OCI-LY1 (cell line): ENCODE measurements around the gene MYLK4.

Source experiments
- H2AFZ ChIP-seq: fragments of 200-600 bp; sonication (generic), shearing (Covaris generic); 2 replicates; pipeline ENCODE4 v1.6.0; 2014; ENCODE audit warnings: antibody characterized with exemption, mild to moderate bottlenecking, low read length
- H3F3A ChIP-seq: fragments of 200-600 bp; sonication (generic), shearing (Covaris generic); 2 replicates; pipeline ENCODE4 v1.6.0; 2014; ENCODE audit warnings: mild to moderate bottlenecking, antibody characterized with exemption, low read length, moderate library complexity; ENCODE audit not compliant: insufficient read depth
- H3K27ac ChIP-seq: fragments of 200-600 bp; sonication (generic); 2 replicates; pipeline ENCODE4 v1.5.1; 2014; ENCODE audit warnings: low read length, mixed run types, mild to moderate bottlenecking, low read depth; ENCODE audit not compliant: poor library complexity, severe bottlenecking
- H3K27me3 ChIP-seq: fragments of 200-600 bp; sonication (generic); 2 replicates; pipeline ENCODE4 v1.6.0; 2014; ENCODE audit warnings: antibody characterized with exemption, mild to moderate bottlenecking, low read length, moderate library complexity; ENCODE audit not compliant: insufficient read depth
- H3K36me3 ChIP-seq: fragments of 200-600 bp; sonication (generic); 2 replicates; pipeline ENCODE4 v1.6.1; 2014; ENCODE audit warnings: mild to moderate bottlenecking, antibody characterized with exemption, low read length, moderate library complexity, mixed read lengths; ENCODE audit not compliant: insufficient read depth
- H3K4me1 ChIP-seq: fragments of 200-600 bp; sonication (generic); 2 replicates; pipeline ENCODE4 v1.5.1; 2014; ENCODE audit warnings: mild to moderate bottlenecking, low read length, moderate library complexity; ENCODE audit not compliant: insufficient read depth, severe bottlenecking
- H3K4me2 ChIP-seq: fragments of 200-600 bp; sonication (generic), shearing (Covaris generic); 2 replicates; pipeline ENCODE4 v1.6.1; 2014; ENCODE audit warnings: low read length
- H3K4me3 ChIP-seq: fragments of 200-600 bp; sonication (generic); 2 replicates; pipeline ENCODE4 v1.5.1; 2014; ENCODE audit warnings: low read length, low read depth, mild to moderate bottlenecking, mixed read lengths; ENCODE audit not compliant: poor library complexity, severe bottlenecking
- H3K79me2 ChIP-seq: fragments of 200-600 bp; shearing (Covaris generic); 2 replicates; pipeline ENCODE4 v1.6.1; 2016; ENCODE audit warnings: mixed run types, low read length, mixed read lengths; ENCODE audit not compliant: insufficient read depth
- H3K9ac ChIP-seq: fragments of 200-600 bp; sonication (generic), shearing (Covaris generic); 2 replicates; pipeline ENCODE4 v1.6.1; 2014; ENCODE audit warnings: mild to moderate bottlenecking, low read length, mixed read lengths
- H3K9me2 ChIP-seq: fragments of 200-600 bp; sonication (generic), shearing (Covaris generic); 2 replicates; pipeline ENCODE4 v1.6.1; 2014; ENCODE audit warnings: low read depth, mild to moderate bottlenecking, low read length, mixed read lengths
- H3K9me3 ChIP-seq: fragments of 200-600 bp; shearing (Covaris generic); 2 replicates; pipeline ENCODE4 v1.6.1; 2014; ENCODE audit warnings: low read length, mixed read lengths
- H4K20me1 ChIP-seq: fragments of 200-600 bp; sonication (generic), shearing (Covaris generic); 2 replicates; pipeline ENCODE4 v1.6.0; 2016; ENCODE audit warnings: mild to moderate bottlenecking, low read length; ENCODE audit not compliant: insufficient read depth
- CTCF ChIP-seq: fragments of 200-600 bp; sonication (generic), shearing (Covaris generic); IDR thresholded peaks from 2 replicates; pipeline ENCODE4 v1.5.1; 2017; ENCODE audit warnings: mild to moderate bottlenecking, antibody characterized with exemption, low read length, moderate library complexity, mixed read lengths
- EZH2 ChIP-seq: fragments of 200-600 bp; sonication (generic), shearing (Covaris generic); IDR thresholded peaks from 2 replicates; pipeline ENCODE4 v1.8.0; 2017; ENCODE audit warnings: borderline replicate concordance, mixed run types, mild to moderate bottlenecking, antibody characterized with exemption, low read length, moderate library complexity, mixed read lengths

MYLK4 gene

GRCh38 chr6:2714111-2714895, 36.4 kb downstream of the MYLK4 start:
- no peak overlapping the region for H2AFZ ChIP-seq
- H3K9ac ChIP-seq = no peak overlapping the region
- H3K4me2 ChIP-seq = no peak overlapping the region
- H3K36me3 ChIP-seq = no peaks in the 10 kb centered on the region
- peaks cover 11% of the 10 kb centered on the region for H3K9me3 ChIP-seq
- H4K20me1 ChIP-seq = no peaks in the 10 kb centered on the region
- no peaks in the 10 kb centered on the region for H3K27me3 ChIP-seq
- TF ChIP-seq EZH2 (no peak), CTCF (no peak)
- H3K4me1 ChIP-seq = no peaks in the 10 kb centered on the region
- no peaks in the 10 kb centered on the region for H3F3A ChIP-seq
- H3K27ac ChIP-seq = no peak overlapping the region
- H3K4me3 ChIP-seq = no peak overlapping the region
- H3K79me2 ChIP-seq = no peaks in the 10 kb centered on the region
- H3K9me2 ChIP-seq = no peaks in the 10 kb centered on the region

GRCh38 chr6:2713473-2714110, 37.1 kb downstream of the MYLK4 start:
- H3K9me3 ChIP-seq = peaks cover 11% of the 10 kb centered on the region
- no peaks in the 10 kb centered on the region for H3K36me3 ChIP-seq
- no peak overlapping the region for H3K4me2 ChIP-seq
- TF ChIP-seq CTCF = no peak
- no peak for TF ChIP-seq EZH2
- H3K79me2 ChIP-seq = no peaks in the 10 kb centered on the region
- no peak overlapping the region for H2AFZ ChIP-seq
- no peak overlapping the region for H3K27ac ChIP-seq
- H3K9me2 ChIP-seq = no peaks in the 10 kb centered on the region
- H3K4me1 ChIP-seq = no peaks in the 10 kb centered on the region
- no peaks in the 10 kb centered on the region for H3F3A ChIP-seq
- no peak overlapping the region for H3K9ac ChIP-seq
- no peaks in the 10 kb centered on the region for H4K20me1 ChIP-seq
- H3K4me3 ChIP-seq = no peak overlapping the region
- H3K27me3 ChIP-seq = no peaks in the 10 kb centered on the region

- H3K4me2 ChIP-seq = no peak overlapping the region
- peaks cover 11% of the 10 kb centered on the region for H3K9me3 ChIP-seq
- TF ChIP-seq EZH2 (no peak), CTCF (no peak)
- H2AFZ ChIP-seq = no peak overlapping the region
- no peak overlapping the region for H3K27ac ChIP-seq
- no peaks in the 10 kb centered on the region for H3K9me2 ChIP-seq
- no peaks in the 10 kb centered on the region for H4K20me1 ChIP-seq
- H3K4me1 ChIP-seq = no peaks in the 10 kb centered on the region
- no peaks in the 10 kb centered on the region for H3K27me3 ChIP-seq
- no peaks in the 10 kb centered on the region for H3K36me3 ChIP-seq
- no peak overlapping the region for H3K9ac ChIP-seq
- H3K4me3 ChIP-seq = no peak overlapping the region
- H3K79me2 ChIP-seq = no peaks in the 10 kb centered on the region
- H3F3A ChIP-seq = no peaks in the 10 kb centered on the region
These were observed 38.6 kb downstream of the MYLK4 start for GRCh38 chr6:2712102-2712501.
